GM18870 (cell line): ENCODE results near the gene NFIB.

ENCODE experiments used
- ATAC-seq: cut with Tn5 transposase; IDR thresholded peaks from one replicate; pipeline ENCODE4 v1.9.1; 2021; ENCODE audit warnings: moderate library complexity; ENCODE audit not compliant: unreplicated experiment

The NFIB gene

DNA sequence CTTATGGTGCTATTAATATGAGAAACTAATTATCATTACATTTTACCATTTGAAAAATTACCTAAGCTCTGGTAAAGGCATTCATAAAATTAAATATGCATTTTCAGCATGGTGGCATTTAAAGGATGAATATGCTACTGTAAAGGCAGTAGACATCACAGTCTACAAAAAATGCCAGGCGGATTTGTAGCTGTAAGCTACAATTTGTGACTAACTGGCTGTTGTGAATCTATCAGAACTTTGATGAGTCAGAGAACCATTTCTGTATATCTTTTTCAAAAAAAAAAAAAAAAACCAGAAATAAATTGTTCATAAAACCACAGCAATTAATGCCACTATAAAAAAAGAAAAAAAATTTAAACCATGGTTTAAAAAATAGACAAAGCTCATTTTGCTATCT lies 186.3 kb downstream of the NFIB start:
- ATAC-seq = no peak

DNA sequence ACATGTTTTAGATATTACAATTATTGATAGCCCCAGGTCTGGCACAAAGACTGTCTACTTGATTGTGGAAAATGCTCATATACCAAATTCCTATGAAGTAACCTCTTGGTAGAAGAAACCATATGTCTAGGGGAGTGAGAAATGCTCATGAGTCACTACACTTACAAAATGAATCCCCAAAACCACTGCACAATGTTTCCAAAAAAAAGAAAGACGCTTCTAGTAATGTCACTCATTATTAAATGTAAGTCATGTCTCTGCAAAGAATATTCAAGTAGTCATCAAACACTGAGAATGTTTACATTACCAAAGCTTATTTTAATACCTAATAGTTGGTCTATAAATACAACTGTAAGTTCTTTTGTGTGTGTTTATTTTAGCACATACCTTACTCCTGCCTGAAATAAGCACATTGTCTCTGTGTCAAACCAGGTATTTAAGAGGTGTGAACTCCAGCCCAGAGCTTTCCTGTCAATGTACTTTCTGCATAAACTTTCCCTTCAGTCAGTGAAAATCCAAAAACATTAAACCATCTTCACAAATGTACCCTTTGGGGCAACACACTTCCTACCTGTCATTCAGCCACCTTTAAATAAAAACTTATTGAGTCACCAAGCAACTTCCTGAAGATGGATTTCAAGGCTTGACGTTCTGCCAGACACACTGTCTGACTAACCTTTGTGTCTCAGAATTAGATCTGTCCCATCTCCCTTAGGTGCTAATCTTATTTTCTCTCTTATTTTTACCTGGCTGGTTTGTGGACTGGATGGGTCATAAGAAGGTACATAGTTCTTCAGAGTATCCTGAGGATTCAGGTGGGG lies 194.0 kb downstream of the NFIB start:
- ATAC-seq = no peak

DNA sequence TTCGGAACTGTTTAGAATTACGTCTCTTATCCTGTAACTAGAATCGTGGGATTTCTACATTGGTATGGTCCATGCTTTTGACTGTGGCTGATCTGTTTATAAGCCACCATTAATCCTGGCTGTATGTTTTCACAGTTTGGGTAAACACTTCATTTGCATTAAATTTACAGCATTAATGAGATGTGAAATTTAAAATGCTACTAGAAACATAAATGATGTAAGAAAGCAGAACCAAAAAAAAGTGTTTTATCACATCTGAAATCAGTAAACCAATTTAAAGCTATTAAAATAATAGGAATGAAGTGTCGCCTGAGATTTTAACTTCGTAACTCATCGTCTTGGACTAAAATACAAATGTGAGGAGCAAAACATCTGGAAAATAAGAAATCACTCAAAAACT lies 201.7 kb downstream of the NFIB start:
- no peak for ATAC-seq

DNA sequence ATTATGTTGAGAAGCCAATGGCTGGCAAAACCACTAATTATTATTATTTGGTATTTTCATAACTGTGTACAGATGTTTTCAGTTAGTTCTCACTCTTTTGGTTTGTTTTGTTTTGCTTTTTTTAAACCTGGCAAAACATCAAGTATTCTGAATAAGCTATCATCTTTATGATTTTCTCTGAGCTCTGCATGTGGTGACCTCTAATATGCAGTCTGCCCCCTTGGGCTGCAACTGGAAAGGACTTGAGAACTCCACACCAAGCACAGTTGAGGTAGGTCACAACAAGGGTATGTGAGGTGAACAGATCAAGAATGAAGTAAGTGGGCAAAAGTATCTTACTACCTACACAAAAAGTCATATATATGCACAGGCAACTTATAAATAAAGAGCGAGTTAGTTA lies 202.2 kb downstream of the NFIB start:
- no peak for ATAC-seq

DNA sequence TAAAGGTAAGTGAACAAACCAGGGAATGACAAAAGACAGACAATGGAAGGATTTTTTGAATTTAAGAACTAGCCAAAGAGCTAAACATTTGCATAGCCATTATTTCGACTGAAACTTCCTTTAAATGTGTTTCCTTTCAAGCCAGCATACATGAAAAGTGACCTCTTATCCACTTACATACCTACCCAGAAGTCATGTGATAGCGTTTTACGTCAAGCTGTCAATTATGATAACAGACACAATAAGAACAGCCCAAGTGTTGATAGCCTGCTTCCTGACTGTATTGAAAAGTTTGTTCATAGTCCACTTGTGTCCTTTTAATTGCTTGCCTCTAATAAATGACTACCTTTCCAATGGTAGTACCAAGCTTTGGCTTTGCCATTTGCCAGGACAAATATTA lies 206.0 kb downstream of the NFIB start:
- no peak for ATAC-seq

DNA sequence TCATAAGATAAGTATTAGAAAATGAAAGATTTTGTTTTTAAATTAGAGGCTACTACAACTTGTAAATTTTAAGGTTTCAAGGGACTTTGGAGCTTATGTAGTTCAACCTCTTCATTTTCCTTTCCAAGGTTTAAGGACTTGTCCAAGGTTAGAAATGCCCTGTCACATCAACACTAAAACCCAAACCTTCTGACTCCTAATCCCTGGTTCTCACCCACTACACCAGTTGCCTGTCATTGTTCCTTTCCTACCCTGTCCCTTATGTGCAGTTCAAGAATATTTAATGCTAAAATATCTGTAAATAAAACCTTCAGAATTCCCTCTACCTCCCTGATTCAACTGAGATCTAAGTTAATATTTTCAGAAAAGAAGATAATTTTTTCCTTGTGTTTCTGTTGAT lies 206.4 kb downstream of the NFIB start:
- ATAC-seq = no peak

DNA sequence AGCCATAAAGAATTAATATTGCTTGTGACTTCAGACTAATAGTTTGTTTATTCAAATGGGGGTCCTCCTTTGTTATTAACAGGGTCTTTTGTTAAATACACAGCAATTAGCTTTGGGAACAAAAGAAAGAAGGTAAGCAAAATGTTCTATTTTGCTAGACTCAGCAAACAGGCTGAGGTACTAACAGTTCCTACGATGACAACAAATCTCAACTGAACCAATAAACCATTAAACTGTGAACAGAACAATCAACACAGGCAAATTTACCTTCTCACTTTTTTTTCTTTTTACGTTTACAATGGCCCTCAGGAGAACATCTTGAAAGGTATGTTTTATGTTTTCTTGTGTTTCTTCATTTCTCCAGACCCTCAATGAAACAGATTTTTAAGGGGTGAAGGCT lies 207.2 kb downstream of the NFIB start:
- ATAC-seq = no peak

DNA sequence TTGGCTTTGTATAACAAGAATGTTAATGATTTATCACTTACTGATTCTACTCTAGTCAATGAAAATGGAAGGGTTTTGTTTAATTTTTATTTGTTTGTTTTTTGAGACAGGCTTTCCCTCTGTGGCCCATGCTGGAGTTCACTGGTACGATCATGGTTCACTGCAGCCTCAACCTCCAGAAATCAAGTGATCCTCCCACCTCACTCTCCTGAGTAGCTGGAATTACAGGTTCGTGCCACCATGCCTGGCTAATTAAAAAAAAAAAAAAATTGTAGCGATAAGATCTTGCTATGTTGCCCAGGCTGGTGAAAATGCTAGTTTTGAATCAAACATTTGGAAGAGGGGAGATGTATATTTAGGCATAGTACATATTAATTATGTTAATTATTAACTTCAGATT lies 209.4 kb downstream of the NFIB start:
- no peak for ATAC-seq

DNA sequence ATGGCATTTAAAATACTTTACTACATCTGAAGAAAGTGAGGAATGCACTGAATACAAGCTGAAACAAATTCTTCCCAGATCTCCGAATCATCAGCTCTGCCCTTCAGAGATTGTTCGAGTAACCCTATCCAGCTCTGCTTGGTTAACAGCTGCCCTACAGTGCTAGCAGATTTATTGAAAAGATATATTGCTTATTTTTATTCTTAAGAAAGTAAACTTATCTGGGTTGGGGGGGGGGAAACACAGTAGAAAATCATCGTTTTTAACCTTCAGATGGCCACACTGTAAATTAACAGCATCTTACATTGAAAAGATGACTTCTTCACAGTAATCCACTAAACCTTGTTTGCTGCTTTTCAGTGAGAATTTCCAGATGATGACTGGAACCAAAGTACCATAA lies 210.8 kb downstream of the NFIB start:
- no peak for ATAC-seq

DNA sequence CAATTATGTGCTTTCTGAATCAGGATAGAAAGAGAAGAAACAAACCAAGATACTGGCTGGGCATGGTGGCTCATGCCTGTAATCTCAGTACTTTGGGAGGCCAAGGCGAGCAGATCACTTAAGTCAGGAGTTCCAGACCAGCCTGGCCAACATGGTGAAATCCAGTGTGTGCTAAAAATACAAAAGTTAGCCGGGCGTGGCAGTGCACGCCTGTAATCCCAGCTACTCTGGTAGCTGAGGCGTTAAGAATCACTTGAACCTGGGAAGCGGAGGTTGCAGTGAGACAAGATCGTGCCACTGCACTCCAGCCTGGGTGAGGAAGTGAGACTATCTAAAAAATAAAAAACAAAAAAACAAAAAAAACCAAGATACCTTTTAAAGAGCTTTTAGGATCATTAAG lies 214.2 kb downstream of the NFIB start:
- no peak for ATAC-seq

DNA sequence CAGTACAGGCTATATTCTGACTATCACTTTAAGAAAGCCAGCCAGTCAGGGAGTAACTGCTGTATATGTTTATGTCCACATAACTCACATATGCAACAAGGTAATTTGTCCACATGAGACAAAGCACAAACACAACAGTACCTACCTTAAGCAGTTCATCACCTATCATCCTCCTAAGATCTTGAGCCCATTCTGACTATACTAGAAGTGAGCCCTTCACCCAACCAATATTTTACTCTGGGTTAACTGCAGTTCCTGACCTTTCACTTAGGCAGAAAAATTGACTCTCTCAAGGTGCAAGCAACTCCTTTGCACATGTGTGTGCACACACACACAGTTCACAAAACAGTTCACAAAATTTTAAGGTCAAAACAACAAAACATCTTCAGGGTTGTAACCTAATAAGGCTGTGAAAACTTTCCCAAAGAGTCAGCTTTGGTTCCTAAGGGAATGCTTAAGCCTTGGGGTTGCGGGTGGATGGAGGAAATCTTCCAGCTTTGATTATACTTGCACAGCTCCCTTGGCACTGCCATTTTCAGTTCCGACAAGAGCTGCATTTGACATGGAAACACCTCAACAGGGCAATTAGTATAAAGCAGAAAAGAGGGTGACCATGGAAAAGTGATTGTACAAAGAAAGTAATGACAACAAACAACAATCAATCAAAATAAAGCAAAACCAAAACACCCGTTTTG lies 215.3 kb downstream of the NFIB start:
- no peak for ATAC-seq

DNA sequence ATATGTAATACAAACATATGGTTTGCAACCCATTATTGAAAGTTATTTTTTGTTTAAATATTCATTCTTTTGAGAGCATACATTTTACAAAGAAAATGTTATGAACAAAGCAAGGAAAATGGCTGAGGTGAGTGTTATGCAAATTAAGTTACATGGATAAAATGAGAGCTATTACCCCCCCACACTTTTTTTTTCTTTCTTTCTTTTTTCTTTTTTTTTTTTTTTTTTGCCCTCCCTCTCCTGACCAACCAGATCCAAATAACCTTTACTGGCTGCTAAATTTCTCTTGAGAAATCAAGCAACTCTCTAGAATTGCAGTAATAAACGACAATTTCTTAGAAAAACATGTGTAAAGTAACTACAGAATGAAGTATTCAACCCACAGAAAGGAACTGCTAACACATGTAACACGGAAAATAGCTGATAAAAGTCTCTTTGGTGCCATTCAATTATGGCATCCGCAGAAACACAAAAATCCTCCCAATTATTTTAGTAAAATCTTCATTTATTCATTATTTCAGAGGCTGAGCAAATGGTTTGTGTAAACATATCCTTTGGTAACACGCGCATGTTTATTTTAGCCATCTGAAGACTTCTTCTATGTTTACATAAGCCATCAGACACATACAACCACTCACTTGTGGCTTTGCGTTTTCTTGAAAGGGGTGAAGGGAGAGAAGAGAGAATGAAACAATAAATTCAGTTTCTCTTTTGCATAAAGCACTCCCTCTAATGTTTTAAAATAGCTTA lies 216.1 kb downstream of the NFIB start:
- no peak for ATAC-seq

DNA sequence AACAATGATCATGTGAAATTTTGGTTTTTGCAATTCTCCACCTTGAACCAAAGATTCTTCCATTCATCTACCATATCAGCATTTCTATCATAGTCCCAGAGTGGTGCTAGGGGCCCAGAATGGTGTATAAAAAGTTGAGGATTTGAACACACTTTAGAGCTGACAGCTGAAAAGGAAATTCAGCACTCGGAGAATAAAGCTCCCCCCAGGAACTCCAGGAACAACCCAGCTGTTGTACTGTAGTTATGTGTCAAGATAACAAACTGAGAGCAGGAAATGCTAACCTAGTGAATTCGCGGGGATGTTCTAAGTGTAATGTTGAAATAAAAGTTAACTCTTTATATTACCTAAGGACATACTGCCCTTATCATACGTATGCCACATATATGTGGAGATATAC lies 216.7 kb downstream of the NFIB start:
- no peak for ATAC-seq

DNA sequence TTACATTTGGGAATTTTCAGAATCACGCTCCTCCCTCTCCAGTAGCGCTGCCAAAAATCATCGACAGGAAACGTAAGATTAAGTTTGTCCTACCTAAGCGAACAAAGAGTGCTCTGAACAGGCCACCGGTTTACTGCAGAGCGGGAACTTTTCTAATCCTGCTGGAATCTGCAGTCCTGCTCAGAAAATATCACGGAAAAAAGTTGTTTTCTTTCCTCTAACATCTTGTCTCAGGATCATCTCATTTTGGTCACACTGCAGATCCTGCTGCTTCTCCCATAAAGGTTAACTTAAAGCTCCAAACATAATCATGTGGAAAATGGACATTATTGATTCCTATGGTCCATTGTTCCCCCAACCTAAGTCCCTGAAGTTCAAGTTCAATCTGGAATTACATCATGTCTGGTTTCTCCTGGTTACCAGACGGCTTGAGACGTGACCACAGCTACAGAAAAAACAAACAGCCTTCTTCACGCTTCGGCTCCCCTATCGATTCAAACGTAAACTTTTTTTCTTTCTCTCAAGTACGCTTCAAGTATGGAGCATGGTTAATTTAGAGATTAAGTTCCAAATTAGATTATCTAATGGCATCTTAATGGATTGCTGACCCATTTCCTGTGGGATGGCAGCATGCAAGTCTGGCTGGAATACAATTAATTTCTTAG lies 217.6 kb downstream of the NFIB start:
- ATAC-seq = no peak

DNA sequence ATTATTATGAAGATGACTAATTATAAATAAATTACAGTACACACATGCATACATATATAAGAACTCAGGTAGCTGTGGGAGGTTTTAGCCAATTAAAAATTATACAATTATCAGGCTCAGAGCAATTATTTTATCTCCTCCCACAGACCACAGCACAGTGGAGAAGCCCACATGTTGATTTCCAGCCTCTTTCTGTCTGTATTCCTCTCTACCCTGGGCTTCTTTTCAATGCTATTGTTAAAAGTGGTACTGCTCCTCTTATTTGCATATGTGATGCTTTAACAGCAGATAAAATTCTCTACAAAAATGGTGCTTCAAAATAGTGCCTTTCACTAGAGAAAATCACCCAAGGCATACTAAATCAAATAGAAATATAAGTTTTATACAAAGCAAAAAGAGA lies 218.7 kb downstream of the NFIB start:
- no peak for ATAC-seq

DNA sequence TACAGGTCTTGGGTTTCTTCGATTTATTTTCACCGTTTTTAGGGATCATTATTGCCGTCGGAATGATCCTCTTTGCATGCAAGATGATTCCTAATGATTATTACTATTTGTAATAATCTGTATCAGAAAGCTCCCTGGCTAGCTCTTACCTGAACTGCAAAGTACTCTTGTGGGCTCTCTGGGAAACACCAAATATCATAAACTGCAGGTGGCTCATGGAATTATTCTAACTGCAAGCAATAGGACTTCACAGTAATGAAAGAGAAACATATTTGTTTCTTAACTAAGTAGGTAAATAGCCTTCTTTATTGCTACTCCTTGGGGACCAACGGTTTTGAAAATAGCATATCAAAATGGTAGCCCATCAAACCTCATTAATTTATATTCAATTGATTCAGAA lies 219.4 kb downstream of the NFIB start:
- no peak for ATAC-seq

DNA sequence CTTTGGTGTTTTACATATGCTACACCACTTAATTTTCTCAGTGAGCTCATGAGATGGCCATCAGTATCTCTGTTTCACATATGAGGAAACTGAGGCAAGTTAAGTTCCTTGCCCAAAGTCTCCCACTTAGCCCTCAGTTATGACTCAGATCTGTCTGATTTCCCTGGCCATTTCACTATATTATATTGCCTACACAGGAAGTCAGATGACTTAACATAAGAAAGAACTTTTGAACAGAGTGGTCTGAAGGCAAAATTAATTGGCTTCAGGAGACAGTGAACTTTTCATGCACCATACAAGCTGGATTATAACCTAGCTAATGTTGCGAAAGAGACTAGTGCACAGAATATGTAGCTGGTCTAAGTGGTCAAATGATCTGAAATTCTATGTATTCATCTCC lies 221.6 kb downstream of the NFIB start:
- ATAC-seq = no peak

DNA sequence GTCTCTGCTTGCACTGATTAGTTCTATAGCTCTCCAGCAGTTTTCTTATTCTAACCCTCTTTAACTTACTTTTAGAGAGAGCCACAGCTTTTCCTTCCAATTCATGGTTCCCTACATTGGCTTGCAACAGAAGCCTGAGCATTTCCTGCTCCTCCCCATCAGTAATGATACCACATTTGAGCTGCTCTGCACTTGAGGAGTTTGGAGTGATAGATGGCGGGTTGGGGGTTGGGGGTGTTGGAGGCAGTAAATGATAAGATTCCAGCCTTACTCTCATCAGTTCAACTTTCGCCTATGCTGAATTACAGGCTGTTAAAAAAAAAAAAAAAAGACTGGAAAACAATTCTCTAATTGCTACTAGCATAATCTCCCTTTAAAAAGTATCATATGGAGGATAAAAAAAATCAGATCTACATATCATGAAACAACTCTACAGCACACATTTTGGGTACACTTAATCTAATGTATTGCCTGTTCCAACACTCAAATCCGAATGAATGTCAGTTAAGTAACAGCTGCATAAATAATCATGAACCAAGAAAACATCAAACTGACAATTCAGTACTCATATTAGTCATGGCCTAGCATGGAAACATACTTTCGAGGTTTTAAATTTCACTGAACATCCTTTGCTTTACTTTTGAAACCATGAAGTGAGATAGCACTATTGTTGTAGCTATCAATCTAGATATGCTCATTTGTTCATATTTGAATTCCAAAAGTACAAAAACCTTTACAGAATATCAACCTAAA lies 224.7 kb downstream of the NFIB start:
- ATAC-seq = no peak

DNA sequence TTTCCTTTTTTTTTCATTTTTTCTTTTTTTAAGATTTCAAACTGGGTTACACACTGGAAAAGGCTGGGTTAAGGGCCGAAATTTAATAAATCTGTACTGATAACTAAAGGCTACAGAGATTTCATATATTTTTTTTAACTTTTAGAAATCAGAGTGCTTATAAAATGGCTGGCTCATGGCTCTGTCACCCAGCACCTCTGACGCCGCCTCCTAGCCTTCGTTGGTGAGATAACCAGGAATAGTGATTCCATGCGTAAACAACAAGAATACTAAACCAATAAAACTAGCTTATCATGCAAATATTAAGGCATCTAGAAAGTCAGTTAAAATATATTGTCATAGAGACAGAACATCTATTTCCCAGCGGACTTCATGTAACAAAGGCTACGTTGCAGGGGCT lies 226.4 kb downstream of the NFIB start:
- no peak for ATAC-seq

DNA sequence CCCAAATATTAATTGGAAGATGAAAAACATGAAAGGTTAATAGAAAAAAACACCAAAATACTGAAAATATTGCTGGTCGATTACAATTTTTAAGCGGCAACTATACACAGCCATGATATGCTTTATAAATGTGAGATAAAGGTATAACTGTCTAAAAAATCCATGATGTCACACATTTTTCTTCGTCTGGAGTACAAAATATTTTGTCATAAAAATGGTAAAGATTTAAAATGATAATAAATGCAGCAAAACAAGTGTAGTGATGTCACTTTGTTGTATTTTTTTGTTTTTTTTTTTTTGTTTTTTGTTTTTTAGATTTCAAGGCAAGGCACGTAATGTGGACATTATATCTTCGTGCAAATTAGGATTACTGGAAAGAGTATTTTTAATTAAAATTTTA lies 227.4 kb downstream of the NFIB start:
- no peak for ATAC-seq

DNA sequence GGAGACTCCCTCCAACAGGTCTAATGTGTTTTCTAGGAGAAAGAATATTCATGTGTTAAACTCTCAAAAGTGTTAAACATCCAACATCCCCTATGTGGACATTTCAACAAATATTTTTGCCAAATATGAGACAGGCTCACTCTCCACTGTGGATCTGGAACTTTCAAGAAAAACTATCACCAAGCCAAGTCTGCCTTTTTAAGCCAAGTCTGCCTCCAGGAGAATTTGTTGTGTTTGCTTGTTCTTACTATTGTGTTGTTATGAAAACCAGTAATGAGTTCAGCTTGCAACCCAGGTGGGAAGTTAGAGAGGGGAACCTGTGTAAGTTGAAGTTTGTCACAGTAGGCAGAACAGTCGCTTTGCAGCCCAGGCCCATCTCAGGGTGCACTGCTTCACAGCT lies 228.1 kb downstream of the NFIB start:
- ATAC-seq = no peak
